Brain pericyte (primary cell): ENCODE measurements around the gene GPRIN3.
A peak's percentile ranks its signal among the peaks of the same experiment; 100 is the strongest.
"Not testable (repeated sequence)": the region's sequence is repeated elsewhere in the genome, so short reads cannot be mapped to it uniquely, and the experiment has no call there.

Experiments used
- DNase-seq: peaks from one replicate; pipeline ENCODE4 v3.0.0-alpha.2; 2012; ENCODE audit warnings: low read depth, low spot score

The GPRIN3 gene

DNA sequence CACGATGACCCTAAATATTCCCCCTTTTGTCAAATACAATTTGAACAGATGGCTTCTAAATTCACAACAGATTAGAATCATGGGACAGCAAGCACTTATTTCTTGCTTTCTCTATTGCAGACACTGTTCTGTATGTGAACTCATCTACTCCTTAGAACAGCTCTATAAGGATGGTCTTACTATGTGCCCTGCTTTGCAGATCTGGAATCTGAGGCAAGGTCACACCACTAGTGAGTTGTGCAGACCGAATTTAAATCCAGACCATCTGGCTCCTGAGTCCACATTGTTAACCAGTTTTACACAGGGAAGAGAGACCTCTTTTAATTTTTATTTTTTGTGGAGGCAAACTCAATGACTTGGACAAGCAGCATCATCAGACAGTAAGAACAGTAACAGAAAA is 50.2 kb downstream of the GPRIN3 start:
- no peak for DNase-seq

- no peak for DNase-seq
Observed at GRCh38 chr4:89256203-89256800, 51.3 kb downstream of the GPRIN3 start.

DNA sequence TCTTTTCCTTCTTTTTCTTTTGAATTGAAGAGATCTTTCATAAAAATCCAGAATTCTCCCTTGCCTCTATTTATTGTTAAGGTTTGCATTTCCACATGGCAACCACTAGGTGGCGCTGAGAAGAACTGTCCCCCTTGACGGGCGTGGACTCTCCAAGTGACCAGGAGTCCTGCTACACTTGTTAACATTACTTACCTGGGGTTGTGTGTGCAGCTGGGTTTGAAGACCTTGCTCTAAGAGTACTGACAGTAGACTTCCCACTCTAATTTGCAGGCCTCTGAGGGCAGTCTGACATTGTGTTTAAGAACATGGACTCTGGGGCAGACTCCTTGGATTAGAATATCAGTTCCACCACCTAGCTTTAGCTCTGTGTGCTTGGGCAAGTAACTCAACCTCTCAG is 52.8 kb downstream of the GPRIN3 start:
- DNase-seq: no peak

DNA sequence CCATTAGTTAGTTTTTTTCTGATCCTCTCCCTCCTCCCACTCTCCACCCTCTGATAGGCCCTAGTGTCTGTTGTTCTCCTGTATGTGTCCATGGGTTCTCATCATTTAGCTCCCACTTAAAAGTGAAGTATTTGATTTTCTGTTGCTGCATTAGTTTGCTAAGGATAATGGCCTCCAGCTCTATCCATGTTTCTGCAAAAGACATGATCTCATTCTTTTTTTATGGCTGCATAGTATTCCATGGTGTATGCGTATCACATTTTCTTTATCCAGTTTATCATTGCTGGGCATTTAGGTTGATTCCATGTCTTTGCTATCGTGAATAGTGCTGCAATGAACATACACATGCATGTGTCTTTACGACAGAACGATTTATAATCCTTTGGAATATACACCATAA is 53.3 kb downstream of the GPRIN3 start:
- DNase-seq: not testable (repeated sequence)

DNA sequence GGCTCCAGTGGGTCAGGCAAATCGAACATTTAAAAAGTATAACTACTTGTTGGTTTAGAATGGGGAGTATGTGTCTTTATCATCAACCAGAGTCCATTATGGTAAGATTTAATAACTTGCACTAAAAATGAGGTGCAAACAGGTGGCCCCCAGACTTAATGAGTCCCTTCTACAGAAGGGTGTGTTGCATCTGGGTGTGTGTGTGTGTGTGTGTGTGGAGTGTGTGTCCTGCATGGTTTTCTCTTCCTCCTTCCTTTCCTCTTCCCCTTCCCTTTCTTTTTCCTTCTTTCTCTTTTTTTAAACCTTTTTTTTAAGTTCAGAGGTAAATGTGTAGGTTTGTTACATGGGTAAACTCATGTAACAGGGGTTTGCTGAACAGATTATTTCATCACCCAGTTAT is 53.7 kb downstream of the GPRIN3 start:
- no peak for DNase-seq

DNA sequence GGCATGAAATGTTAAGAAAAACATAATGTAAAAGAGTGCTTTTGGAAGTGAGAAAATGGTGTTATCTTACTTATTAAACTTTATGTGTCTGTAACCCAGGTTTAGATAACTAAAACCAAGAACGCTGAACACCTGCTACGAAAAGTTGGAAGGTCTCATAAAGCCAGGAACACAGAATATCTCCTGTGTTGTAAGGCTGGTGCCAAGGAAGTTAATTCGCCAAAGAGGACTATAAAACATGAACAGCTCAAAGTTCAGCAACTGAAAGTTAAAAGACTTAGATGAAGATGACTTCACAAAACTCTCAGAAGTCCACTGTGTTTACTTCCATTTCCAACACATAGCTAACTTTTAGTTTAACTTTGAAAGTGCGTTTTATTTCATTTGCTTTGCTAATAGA is 54.3 kb downstream of the GPRIN3 start:
- DNase-seq: no peak

- DNase-seq: no peak
Observed at GRCh38 chr4:89251396-89251795, 56.2 kb downstream of the GPRIN3 start.

DNA sequence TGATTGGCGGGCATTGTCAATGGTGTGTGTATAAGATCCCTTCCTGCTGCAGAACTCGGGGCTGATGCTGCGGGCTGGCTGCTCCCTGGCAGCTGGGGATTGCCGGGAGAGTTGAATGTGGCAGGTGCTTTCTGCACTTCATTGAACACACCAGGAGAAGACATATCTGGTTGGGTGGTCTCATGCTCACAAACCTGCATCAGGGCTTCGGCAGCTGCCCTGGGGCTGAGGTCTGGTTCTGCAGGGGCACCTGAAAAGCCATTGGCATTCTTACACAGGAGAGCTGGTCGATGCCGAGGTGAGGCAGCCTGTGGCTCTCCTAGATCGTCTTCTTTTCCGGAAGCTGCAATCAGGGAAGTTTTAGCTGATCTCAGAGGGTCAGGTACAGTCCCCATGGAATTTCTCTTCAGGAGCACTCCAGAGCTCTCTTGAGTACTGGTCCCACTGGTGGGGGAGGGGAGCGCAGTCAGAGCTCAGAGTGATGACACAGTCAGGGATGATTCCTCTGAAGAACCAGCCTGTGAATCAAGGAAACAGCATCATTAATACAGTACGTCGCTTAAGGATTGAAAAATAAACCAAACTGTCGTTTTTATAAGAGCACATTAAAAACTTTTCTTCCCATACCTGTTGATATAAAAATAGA is 57.8 kb downstream of the GPRIN3 start:
- DNase-seq: no peak

GRCh38 chr4:89249313-89249712 is 58.3 kb downstream of the GPRIN3 start:
- DNase-seq: no peak

DNA sequence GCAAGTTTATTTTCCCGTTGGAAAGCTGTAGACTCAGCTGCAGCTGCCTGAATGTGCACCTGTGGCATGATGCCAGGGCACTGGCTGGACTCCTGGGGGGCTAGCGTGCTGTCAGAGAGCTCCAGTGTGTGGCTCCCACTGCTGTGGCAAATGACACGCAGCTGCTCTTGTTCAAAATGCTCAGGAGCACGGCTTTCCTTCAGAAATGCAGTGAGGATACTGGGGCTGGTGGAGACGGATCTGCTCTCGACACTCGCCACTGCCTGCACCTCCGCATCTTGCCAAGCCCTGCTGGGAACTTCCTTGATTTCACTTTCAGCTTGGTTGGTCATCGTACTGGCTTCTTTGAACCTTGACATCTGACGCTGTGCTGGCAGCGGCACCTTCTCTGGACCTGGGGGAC is 58.7 kb downstream of the GPRIN3 start:
- no peak for DNase-seq

GRCh38 chr4:89247951-89248350 is 59.6 kb downstream of the GPRIN3 start:
- no peak for DNase-seq

GRCh38 chr4:89245459-89245858 is 62.1 kb downstream of the GPRIN3 start:
- no peak for DNase-seq

DNA sequence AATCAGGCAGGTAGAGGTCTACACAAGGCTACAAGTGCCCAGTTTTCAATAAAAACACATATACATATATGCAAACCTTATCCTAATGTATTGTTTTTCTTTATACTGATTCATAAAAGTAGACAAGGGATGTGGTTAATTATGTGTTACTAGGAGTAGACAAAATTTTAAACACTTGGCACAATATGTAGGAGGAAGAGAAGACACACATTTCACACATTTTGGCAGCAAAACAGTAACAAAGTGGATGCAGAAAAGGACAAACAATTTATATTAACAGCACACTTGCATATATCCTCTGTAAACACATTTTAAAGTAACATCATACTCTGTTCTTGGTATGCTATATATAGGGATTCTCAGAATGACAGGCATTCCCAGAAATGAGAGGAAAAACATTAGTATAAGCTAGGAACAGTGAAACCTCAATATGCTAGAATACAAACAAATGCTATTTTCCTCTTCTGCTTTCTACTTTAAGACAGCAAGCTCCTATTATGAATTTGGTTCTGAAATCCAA is 63.8 kb downstream of the GPRIN3 start:
- DNase-seq: no peak

GRCh38 chr4:89242864-89243732 is 64.5 kb downstream of the GPRIN3 start:
- DNase-seq: no peak

DNA sequence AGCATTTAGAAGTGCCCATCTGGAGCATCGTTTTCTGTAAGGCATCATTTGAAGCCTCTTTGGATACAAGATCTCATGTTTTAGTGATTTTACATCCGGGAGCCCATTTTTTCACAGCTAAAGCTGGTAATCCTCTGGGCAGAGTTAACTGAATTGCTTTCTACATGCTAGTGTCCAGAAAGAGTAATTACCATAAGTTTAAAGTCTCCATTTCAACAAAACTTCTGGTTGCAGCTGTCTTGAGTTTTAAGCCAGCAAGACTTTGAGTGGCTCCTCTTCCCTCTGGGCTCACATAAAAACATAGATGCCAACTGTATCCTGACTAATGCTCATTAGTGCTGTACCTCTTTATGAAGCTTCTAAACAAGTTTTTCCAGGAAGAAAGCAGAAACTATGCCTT is 65.4 kb downstream of the GPRIN3 start:
- DNase-seq: no peak

GRCh38 chr4:89230271-89230670 is 77.3 kb downstream of the GPRIN3 start:
- no peak for DNase-seq

DNA sequence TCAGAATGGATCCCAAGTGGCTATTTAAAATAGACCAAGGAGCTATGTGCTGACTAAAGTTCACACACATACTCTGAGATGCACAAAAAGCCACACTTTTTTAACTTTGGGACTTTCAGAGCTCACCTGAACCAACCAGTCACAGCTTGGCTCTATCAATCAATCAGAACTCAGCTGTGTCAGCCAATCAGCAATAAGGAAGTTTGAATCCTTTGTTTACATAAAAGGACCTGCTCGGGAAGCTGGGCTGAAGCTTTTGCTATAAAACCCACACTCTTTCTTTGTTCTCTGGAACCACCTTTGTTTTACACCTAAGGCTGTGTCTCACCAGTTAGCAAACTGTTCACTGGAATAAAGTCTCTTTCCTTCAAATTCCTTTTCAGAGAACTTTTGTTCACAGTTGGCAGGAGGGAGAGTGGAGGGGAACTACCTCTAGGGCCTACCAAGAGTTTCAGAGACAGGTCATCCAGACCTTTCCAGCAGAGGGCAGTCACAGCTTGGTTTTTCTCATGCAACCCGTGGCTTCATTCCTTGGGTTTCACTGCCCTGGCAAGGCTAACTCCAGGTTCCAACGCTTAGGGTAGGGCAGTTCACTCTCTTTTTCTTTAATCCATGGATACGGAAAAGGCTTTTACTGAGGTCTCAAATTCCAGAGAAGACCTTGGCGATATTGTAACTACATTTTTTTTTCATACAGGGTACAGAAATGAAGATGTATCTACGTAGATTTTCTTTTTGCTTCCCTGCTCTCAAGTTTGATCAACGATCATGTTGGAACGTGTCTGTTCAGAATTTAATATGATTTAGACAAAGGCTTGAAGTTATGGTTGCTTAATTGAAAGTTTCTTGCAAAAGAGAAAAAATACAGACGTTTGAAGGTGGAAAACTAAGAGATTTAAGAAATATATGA is 80.7 kb downstream of the GPRIN3 start:
- peak; percentile 25 for DNase-seq

- no peak for DNase-seq
Observed at GRCh38 chr4:89222170-89222569, 85.4 kb downstream of the GPRIN3 start.

DNA sequence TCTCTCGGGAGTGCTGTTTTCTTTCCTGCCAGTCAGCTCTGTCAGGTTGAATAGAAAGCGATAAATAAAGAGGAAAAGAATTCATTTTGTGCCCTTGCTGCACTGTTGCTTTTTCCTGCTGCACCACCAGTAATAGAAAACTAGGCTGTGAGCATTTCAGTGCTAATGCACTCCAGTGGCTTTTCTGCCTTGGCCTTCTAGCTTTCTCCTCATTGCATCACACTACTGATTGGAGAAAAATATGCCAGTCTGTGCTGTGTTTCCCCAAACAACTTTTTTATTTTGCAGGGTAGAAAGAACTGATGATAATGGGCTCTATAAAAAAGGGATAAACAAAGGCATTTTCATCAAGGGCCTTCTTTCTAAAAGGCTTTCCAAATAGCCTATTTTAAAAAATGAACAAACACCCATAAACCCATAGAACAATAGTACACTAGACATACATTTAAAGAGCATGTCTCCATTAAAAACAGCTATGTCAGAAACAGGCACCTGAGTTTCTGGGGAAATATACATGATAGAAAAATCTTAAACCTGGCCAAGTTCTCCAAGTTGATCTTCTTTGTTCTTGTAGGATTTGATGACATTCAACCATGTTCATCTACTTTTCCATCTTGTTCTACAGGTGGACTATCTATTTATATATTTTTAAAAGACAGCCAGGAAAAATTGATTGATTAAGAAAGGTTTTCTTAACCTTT is 86.3 kb downstream of the GPRIN3 start:
- no peak for DNase-seq

DNA sequence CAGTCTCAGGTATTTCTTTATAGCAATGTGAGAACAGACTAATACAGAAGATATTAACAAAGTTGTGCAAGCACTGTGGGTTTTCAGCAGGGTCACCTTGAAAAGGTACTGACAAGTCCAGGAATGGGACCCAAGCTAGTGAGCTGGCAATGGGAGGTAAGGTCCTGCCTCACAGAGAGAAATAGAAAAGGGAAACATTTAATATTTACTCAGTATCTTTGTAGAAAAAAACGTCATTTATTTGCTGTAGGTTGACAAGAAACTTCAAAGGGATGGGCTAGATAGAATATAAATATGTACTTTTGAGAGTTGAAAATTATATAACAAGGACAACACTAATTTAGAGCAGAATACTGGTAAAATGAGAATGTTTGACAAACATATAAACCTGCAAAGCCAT is 89.0 kb downstream of the GPRIN3 start:
- no peak for DNase-seq

DNA sequence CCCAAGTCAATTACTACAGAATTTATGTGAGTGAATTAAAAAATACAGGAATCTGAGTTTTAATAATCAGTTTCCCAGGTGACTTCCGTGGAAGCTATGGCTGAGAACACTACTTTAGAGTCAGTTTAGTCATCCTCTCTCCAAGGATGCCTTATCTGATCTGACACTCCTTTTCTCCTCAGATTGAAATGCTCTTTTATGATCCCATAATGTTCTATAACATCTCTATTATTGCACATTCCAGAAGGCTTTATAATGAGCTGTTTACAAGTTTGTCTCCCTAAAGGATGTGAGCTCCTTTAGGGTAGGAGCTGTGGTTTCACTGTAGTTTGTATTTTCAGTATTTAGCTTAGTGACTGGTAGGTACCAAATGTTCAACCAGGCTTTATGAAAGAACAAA is 90.0 kb downstream of the GPRIN3 start:
- no peak for DNase-seq
